ENCODE results near the gene CARD19.

CARD19 gene

DNA sequence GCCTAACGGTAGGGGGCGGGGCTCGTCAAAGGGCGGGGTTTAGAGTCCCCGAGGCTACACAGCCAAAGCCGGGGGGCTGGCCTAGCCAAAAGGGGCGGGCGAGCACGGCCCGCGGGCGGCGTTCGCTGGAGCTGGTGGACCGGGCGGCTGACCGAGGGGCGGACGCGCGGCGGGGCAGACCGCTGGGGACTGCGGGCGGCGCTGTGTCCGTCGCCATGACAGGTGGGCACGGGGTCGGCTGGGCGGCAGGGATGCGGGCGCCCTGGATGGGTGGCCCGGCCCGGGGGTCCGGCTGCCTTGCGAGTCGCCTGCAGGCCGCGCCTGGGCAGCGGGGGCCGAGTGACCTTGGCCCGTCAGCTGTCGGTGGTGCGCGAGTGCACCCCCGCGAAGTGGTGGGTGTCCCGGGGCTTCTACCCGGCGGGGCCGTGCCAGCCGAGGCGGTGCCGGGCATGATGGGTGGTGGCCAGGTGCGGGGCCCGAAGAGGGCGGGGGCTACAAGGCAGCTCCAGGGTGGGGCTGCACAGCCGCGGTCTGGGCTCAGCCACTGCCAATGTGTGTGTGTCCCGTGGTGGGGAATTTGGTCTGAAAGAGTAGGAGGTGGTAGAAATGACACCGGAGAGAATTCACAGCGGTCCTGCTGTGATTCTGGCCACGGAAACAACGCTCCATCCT, at the start of gene CARD19:
CARD19 (plus strand) TSS at position 87 of the 672 bp plus-strand sequence; CDS start at position 216, 129 bp downstream.
- peak within 1 kb of the TSS; percentile 82 for H3K4me3 ChIP-seq (ENCODE audit: low read depth, low read length)
- TF ChIP-seq, protein P1, sequence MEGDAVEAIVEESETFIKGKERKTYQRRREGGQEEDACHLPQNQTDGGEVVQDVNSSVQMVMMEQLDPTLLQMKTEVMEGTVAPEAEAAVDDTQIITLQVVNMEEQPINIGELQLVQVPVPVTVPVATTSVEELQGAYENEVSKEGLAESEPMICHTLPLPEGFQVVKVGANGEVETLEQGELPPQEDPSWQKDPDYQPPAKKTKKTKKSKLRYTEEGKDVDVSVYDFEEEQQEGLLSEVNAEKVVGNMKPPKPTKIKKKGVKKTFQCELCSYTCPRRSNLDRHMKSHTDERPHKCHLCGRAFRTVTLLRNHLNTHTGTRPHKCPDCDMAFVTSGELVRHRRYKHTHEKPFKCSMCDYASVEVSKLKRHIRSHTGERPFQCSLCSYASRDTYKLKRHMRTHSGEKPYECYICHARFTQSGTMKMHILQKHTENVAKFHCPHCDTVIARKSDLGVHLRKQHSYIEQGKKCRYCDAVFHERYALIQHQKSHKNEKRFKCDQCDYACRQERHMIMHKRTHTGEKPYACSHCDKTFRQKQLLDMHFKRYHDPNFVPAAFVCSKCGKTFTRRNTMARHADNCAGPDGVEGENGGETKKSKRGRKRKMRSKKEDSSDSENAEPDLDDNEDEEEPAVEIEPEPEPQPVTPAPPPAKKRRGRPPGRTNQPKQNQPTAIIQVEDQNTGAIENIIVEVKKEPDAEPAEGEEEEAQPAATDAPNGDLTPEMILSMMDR (IDR thresholded peaks at IDR 0.05; ENCODE audit: low read depth, low read length, missing control alignments), result no peak
- in situ Hi-C loops (cut with HindIII; ENCODE audit: low sequenced_read_pairs), result no loop called here
- DNase-seq (ENCODE audit: low read depth), result no peak

GRCh38 chr9:93048566-93049448, 47.2 kb upstream of the CARD19 start:
- TF ChIP-seq, protein P1 (IDR thresholded peaks at IDR 0.05; ENCODE audit: low read depth, low read length, missing control alignments), result no peak
- in situ Hi-C loops (cut with HindIII; ENCODE audit: low sequenced_read_pairs), result no loop called here
- H3K4me3 ChIP-seq (ENCODE audit: low read depth, low read length), result no peak overlapping the region
- DNase-seq (ENCODE audit: low read depth), result no peak

- in situ Hi-C loops (cut with HindIII; ENCODE audit: low sequenced_read_pairs), result no loop called here
- H3K4me3 ChIP-seq (ENCODE audit: low read depth, low read length), result no peak overlapping the region
- TF ChIP-seq, protein P1 (IDR thresholded peaks at IDR 0.05; ENCODE audit: low read depth, low read length, missing control alignments), result no peak
- DNase-seq (ENCODE audit: low read depth), result no peak
Measured at GRCh38 chr9:93049491-93049890, 46.5 kb upstream of the CARD19 start.

DNA sequence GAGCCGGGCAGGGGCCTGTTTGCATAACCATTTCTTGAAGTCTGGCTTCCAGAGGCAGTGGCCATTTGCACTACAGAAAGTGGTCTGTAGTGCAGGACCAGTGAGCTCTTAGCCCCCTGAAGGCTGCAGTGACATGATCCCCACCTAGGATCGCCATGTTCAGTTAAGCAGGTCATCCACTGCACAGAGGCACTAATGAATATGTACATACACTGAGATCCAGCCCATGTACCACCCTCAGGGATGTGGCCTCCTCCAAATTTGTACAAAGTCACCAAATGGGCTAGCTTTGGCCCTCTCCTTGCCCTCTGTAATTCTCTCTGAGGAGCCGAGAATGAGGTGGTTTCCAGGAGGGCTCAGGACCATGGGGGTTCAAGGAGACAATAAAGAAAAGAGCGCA, 45.8 kb upstream of the CARD19 start:
- in situ Hi-C loops (cut with HindIII; ENCODE audit: low sequenced_read_pairs), result no loop called here

DNA sequence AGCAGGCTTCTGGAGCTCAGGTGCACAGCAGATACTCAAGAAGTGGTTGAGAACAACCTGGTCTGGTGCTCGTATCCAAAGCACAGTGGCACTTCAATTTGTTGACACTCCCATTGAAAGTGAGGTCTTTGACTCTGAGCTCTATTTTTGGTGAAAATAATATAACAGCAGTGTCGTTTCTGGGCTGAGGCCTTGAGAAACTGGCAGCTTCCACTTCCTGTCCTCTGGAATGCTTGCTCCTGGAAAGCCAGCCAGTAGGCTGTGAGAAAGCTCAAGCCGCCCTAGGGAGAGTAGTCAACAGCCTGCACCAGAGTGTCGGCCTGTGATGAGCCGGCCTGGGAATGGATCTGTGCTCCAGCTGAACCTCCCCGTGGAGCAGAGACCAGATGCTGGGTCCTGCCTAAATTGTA, 44.3 kb upstream of the CARD19 start:
- no peak overlapping the region for H3K4me3 ChIP-seq (ENCODE audit: low read depth, low read length)
- TF ChIP-seq, protein P1 (IDR thresholded peaks at IDR 0.05; ENCODE audit: low read depth, low read length, missing control alignments), result no peak
- in situ Hi-C loops (cut with HindIII; ENCODE audit: low sequenced_read_pairs), result no loop called here
- no peak for DNase-seq (ENCODE audit: low read depth)

More for the DNA sequence above, 45.8 kb upstream of the CARD19 start:
- H3K4me3 ChIP-seq (ENCODE audit: low read depth, low read length), result no peak overlapping the region
- DNase-seq (ENCODE audit: low read depth), result no peak
- TF ChIP-seq, protein P1 (IDR thresholded peaks at IDR 0.05; ENCODE audit: low read depth, low read length, missing control alignments), result no peak

DNA sequence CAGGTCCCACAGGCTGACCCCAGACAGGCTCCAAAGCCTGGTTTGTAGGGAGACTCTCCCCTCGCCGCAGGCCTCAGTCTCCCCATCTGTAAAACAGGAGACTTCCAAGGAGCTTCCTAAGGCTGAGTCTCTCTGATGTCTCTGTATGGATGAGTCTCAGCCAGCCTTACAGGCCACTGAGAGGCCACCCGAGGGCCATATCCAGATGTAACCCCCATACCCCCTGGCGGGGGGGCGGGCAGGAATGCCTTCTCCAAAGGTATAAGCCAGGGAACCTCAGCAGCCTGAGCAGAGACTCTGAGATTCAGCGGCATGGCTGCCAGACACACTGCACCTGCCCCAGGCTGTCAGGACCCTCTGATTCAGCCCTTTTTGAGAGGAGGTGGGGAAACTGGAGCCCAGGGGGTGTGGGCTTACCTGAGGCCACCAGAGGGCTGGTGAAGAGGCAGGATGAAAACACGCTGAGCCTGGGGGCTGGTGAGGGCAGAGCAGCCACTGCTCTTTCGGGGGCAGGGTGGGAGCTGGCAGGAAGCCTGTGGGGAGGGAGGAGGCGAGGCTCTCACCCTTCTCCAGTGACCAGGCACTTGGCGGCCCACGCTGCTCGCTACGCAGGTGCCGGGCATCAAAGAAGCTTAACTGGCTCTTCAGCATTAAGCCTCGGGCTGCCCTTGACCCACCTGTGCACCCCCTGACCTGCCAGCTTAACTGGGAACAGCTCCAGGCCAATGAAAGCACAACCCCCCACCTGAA, 43.1 kb upstream of the CARD19 start:
- DNase-seq (ENCODE audit: low read depth), result no peak
- in situ Hi-C loops (cut with HindIII; ENCODE audit: low sequenced_read_pairs), result no loop called here
- TF ChIP-seq, protein P1 (IDR thresholded peaks at IDR 0.05; ENCODE audit: low read depth, low read length, missing control alignments), result no peak
- no peak overlapping the region for H3K4me3 ChIP-seq (ENCODE audit: low read depth, low read length)

All from astrocyte of the cerebellum (primary cell).